Loucy (cell line): ENCODE results near the gene MST1.

ENCODE experiments used
- EZH2phosphoT487 ChIP-seq: fragments of 200-600 bp; IDR thresholded peaks from 2 replicates; pipeline ENCODE4 v1.6.1; 2018; ENCODE audit warnings: antibody characterized with exemption, mild to moderate bottlenecking, moderate library complexity, borderline replicate concordance
- TF ChIP-seq, protein P1 (sequence below): fragments of 200-600 bp; sonication (generic); conservative IDR thresholded peaks from 2 replicates; pipeline ENCODE4 v1.5.1; 2014; ENCODE audit warnings: mild to moderate bottlenecking, antibody characterized with exemption, low read length

DNA sequence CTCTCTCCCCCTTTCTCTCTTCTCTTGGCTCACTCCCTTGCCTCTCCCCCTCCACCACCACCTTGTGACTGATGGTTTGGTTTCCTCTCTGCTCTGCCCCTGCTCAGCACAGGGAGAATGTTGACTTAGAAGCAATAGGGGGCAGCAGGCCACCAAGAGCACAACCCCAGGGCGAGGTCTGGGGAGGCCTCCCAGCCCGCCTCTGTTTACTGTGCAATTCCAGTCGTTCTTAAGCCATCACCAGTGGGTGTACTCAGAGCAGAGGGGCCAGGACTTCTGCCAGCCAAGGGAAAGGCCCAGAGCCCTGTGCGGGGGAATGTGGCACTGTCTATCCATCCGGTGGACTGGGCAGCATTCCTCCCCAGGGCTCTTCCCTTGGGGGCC lies 20.9 kb downstream of the MST1 start:
- TF ChIP-seq, protein P1, sequence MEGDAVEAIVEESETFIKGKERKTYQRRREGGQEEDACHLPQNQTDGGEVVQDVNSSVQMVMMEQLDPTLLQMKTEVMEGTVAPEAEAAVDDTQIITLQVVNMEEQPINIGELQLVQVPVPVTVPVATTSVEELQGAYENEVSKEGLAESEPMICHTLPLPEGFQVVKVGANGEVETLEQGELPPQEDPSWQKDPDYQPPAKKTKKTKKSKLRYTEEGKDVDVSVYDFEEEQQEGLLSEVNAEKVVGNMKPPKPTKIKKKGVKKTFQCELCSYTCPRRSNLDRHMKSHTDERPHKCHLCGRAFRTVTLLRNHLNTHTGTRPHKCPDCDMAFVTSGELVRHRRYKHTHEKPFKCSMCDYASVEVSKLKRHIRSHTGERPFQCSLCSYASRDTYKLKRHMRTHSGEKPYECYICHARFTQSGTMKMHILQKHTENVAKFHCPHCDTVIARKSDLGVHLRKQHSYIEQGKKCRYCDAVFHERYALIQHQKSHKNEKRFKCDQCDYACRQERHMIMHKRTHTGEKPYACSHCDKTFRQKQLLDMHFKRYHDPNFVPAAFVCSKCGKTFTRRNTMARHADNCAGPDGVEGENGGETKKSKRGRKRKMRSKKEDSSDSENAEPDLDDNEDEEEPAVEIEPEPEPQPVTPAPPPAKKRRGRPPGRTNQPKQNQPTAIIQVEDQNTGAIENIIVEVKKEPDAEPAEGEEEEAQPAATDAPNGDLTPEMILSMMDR: peak; percentile 46
- TF ChIP-seq EZH2phosphoT487: no peak
